SK-N-MC (cell line): ENCODE data around the gene SMIM11.
"Not testable (repeated sequence)": the region's sequence is repeated elsewhere in the genome, so short reads cannot be mapped to it uniquely, and the experiment has no call there.

Source experiments
- EZH2 ChIP-seq: fragments of 200-600 bp; sonication (generic); IDR thresholded peaks from one replicate; pipeline ENCODE4 v1.6.1; 2017; ENCODE audit warnings: antibody characterized with exemption
- POLR2AphosphoS5 ChIP-seq: IDR thresholded peaks from 2 replicates; pipeline ENCODE4 v1.6.1; 2012; ENCODE audit warnings: mild to moderate bottlenecking, low read depth, low read length, borderline replicate concordance

- TF ChIP-seq EZH2, POLR2AphosphoS5: not testable (repeated sequence)
These were observed 25.2 kb downstream of the SMIM11 start for GRCh38 chr21:34400522-34400921.
